IMR-90 (cell line): ENCODE results near the gene THUMPD2. TPM values are rescaled to one million over a fixed set of nuclear protein-coding genes. Genes with fewer than 3 reads are reported as not detected.

Experiments
- ATAC-seq: fragments of 200-7000 bp; cut with Tn5 transposase; 2 replicates; pipeline ENCODE4 v1.9.1; 2020; ENCODE audit warnings: low read depth, mild to moderate bottlenecking, moderate library complexity
- BruUV-seq: library from RNA; stranded (reverse); fragments of 400-500 nt; replicated peaks from 2 replicates; lab custom pipeline; 2021; lab: Mats Ljungman, UMichigan
- CTCF ChIA-PET: fragments of 300-600 bp; formaldehyde crosslinking; extraction: SDS; loops from one replicate; lab custom pipeline; 2021; ENCODE audit warnings: antibody characterized with exemption; lab: Yijun Ruan, JAX
- POLR2A ChIA-PET: fragments of 300-600 bp; sonication (Branson Sonifier 250); formaldehyde crosslinking; loops from one replicate; lab custom pipeline; 2022; ENCODE audit warnings: antibody characterized with exemption; ENCODE audit not compliant: unreplicated experiment; lab: Charles Lee
- DNase-seq: peaks from one replicate; pipeline ENCODE4 v3.0.0; 2013
- H2AFZ ChIP-seq: replicated peaks from 2 replicates; pipeline ENCODE3; 2013; ENCODE audit warnings: low read length, mild to moderate bottlenecking; ENCODE audit not compliant: poor library complexity
- H2AK5ac ChIP-seq: 2 replicates; pipeline ENCODE4 v1.6.1; 2013; ENCODE audit warnings: low read depth, low read length, inconsistent platforms
- H2AK9ac ChIP-seq: replicated peaks from 2 replicates; pipeline ENCODE3; 2013; ENCODE audit warnings: mild to moderate bottlenecking, low read depth, low read length, moderate library complexity; ENCODE audit not compliant: poor library complexity
- H2BK120ac ChIP-seq: 2 replicates; pipeline ENCODE4 v1.6.1; 2013; ENCODE audit warnings: low read depth, low read length, inconsistent platforms
- H2BK15ac ChIP-seq: 3 replicates; pipeline ENCODE4 v1.6.1; 2013; ENCODE audit warnings: low read depth, low read length, inconsistent platforms
- H2BK20ac ChIP-seq: 2 replicates; pipeline ENCODE4 v1.6.1; 2013; ENCODE audit warnings: low read depth, mild to moderate bottlenecking, inconsistent platforms, low read length, moderate library complexity
- H2BK5ac ChIP-seq: 2 replicates; pipeline ENCODE4 v1.6.1; 2013; ENCODE audit warnings: mild to moderate bottlenecking, low read depth, low read length, inconsistent platforms; ENCODE audit not compliant: poor library complexity, severe bottlenecking
- H3K14ac ChIP-seq: replicated peaks from 2 replicates; pipeline ENCODE4 v1.6.1; 2013; ENCODE audit warnings: low read depth, low read length, inconsistent platforms
- H3K18ac ChIP-seq: 2 replicates; pipeline ENCODE4 v1.6.1; 2013; ENCODE audit warnings: low read depth, low read length, control low read depth
- H3K23ac ChIP-seq: 2 replicates; pipeline ENCODE4 v1.6.1; 2013; ENCODE audit warnings: low read depth, low read length, inconsistent platforms
- H3K27ac ChIP-seq: 2 replicates; pipeline ENCODE4 v1.5.1; 2013; ENCODE audit warnings: mild to moderate bottlenecking, control low read depth, low read length; ENCODE audit not compliant: insufficient read depth
- H3K27me3 ChIP-seq: 2 replicates; pipeline ENCODE4 v1.6.1; 2013; ENCODE audit warnings: low read length; ENCODE audit not compliant: control insufficient read depth, insufficient read depth
- H3K36me3 ChIP-seq: 2 replicates; pipeline ENCODE4 v1.6.1; 2013; ENCODE audit warnings: low read length, mixed read lengths; ENCODE audit not compliant: control insufficient read depth, insufficient read depth
- H3K4ac ChIP-seq: 2 replicates; pipeline ENCODE4 v1.6.1; 2013; ENCODE audit warnings: low read depth, low read length, inconsistent platforms
- H3K4me1 ChIP-seq: 2 replicates; pipeline ENCODE4 v1.6.1; 2013; ENCODE audit warnings: low read length, mixed read lengths; ENCODE audit not compliant: control insufficient read depth, insufficient read depth
- H3K4me2 ChIP-seq: 2 replicates; pipeline ENCODE4 v1.6.1; 2013; ENCODE audit warnings: low read depth, mild to moderate bottlenecking, control low read depth, low read length, moderate library complexity
- H3K4me3 ChIP-seq: 2 replicates; pipeline ENCODE4 v1.5.1; 2013; ENCODE audit warnings: low read depth, mild to moderate bottlenecking, control low read depth, low read length, moderate library complexity; ENCODE audit not compliant: insufficient read depth
- H3K56ac ChIP-seq: 2 replicates; pipeline ENCODE4 v1.6.1; 2013; ENCODE audit warnings: low read length, inconsistent platforms; ENCODE audit not compliant: insufficient read depth; ENCODE audit errors: extremely low read depth
- H3K79me1 ChIP-seq, 2 experiments: 2 replicates each; pipeline ENCODE4 v1.6.1; 2013; ENCODE audit warnings: low read length in 2 of 2, inconsistent platforms in 1 of 2, low read depth in 1 of 2
- H3K9ac ChIP-seq: 2 replicates; pipeline ENCODE4 v1.6.1; 2013; ENCODE audit warnings: low read depth, low read length, control low read depth
- H3K9me1 ChIP-seq: 2 replicates; pipeline ENCODE4 v1.6.1; 2013; ENCODE audit warnings: low read length, inconsistent platforms; ENCODE audit not compliant: insufficient read depth
- H3K9me3 ChIP-seq: 2 replicates; pipeline ENCODE4 v1.6.1; 2013; ENCODE audit warnings: low read length; ENCODE audit not compliant: control insufficient read depth, insufficient read depth
- H4K20me1 ChIP-seq: 2 replicates; pipeline ENCODE4 v1.6.1; 2013; ENCODE audit warnings: low read length, inconsistent platforms; ENCODE audit not compliant: insufficient read depth
- H4K5ac ChIP-seq: 2 replicates; pipeline ENCODE4 v1.6.1; 2013; ENCODE audit warnings: mild to moderate bottlenecking, low read depth, low read length, control low read depth
- H4K8ac ChIP-seq, 2 experiments: 2 replicates each; pipeline ENCODE4 v1.6.1; 2013; ENCODE audit warnings: low read depth in 2 of 2, low read length in 2 of 2, control low read depth in 1 of 2, inconsistent platforms in 1 of 2
- H4K91ac ChIP-seq: 2 replicates; pipeline ENCODE4 v1.6.1; 2013; ENCODE audit warnings: low read depth, low read length, inconsistent platforms; ENCODE audit not compliant: insufficient read depth
- BHLHE40 ChIP-seq: fragments of 150-350 bp; IDR thresholded peaks from 2 replicates; pipeline ENCODE4 v1.6.1; 2016; ENCODE audit warnings: mild to moderate bottlenecking, low read depth, low read length
- CEBPB ChIP-seq: IDR thresholded peaks from 2 replicates; pipeline ENCODE4 v1.6.1; 2012; ENCODE audit warnings: low read depth, low read length, improper control_type of control experiment
- CHD1 ChIP-seq: IDR thresholded peaks from 2 replicates; pipeline ENCODE4 v1.6.1; 2012; ENCODE audit warnings: low read depth, low read length, improper control_type of control experiment
- FOS ChIP-seq: fragments of 150-350 bp; IDR thresholded peaks from 2 replicates; pipeline ENCODE4 v1.6.1; 2016; ENCODE audit warnings: low read depth, low read length
- MAFK ChIP-seq: IDR thresholded peaks from 2 replicates; pipeline ENCODE4 v1.6.1; 2012; ENCODE audit warnings: low read depth, low read length, improper control_type of control experiment
- MAZ ChIP-seq: IDR thresholded peaks from 2 replicates; pipeline ENCODE4 v1.6.1; 2012; ENCODE audit warnings: low read depth, mild to moderate bottlenecking, low read length, improper control_type of control experiment, moderate library complexity, borderline replicate concordance
- MXI1 ChIP-seq: IDR thresholded peaks from 2 replicates; pipeline ENCODE4 v1.6.1; 2012; ENCODE audit warnings: low read depth, mild to moderate bottlenecking, low read length, moderate library complexity, borderline replicate concordance
- NFE2L2 ChIP-seq: fragments of 150-350 bp; IDR thresholded peaks from 2 replicates; pipeline ENCODE4 v1.6.1; 2016; ENCODE audit warnings: low read depth, mild to moderate bottlenecking, low read length
- POLR2A ChIP-seq: IDR thresholded peaks from 2 replicates; pipeline ENCODE4 v1.6.1; 2012; ENCODE audit warnings: mild to moderate bottlenecking, low read depth, low read length
- RAD21 ChIP-seq: IDR thresholded peaks from 2 replicates; pipeline ENCODE4 v1.6.1; 2012; ENCODE audit warnings: low read length, improper control_type of control experiment
- RCOR1 ChIP-seq: IDR thresholded peaks from 2 replicates; pipeline ENCODE4 v1.6.1; 2012; ENCODE audit warnings: mild to moderate bottlenecking, low read length, improper control_type of control experiment; ENCODE audit not compliant: insufficient replicate concordance
- RFX5 ChIP-seq: IDR thresholded peaks from 2 replicates; pipeline ENCODE4 v1.8.0; 2012; ENCODE audit warnings: low read depth, mild to moderate bottlenecking, low read length, moderate library complexity
- SMC3 ChIP-seq: fragments of 150-350 bp; IDR thresholded peaks from 2 replicates; pipeline ENCODE4 v1.6.1; 2016; ENCODE audit warnings: low read depth, mild to moderate bottlenecking, antibody characterized with exemption, low read length, moderate library complexity
- WGBS, 2 experiments: methylation state at CpG; one replicate each; pipeline versions ENCODE4 v1.1.5 to v1.1.7; 2013; ENCODE audit warnings: missing lambda C conversion rate in 2 of 2; ENCODE audit not compliant: insufficient read length in 1 of 2; ENCODE audit errors: extremely low coverage in 2 of 2; 5-methylcytosine and 5-hydroxymethylcytosine counted together
- dilution Hi-C: fragments of 300-500 bp; cut with HindIII; formaldehyde crosslinking; loops from one replicate; pipeline ENCODE4 v1.14.3; 2018; ENCODE audit warnings: low sequenced_read_pairs; ENCODE audit not compliant: unreplicated experiment
- in situ Hi-C: fragments of 300-500 bp; cut with MboI; formaldehyde crosslinking; loops from 3 replicates; pipeline ENCODE4 v1.14.3; 2019; ENCODE audit warnings: low sequenced_read_pairs, inconsistent platforms, mixed read lengths
- intact Hi-C: fragments of 100-400 bp; cut with micrococcal nuclease; formaldehyde crosslinking; loops from 2 replicates; pipeline ENCODE4 v1.10.0; 2022
- polyA plus RNA-seq, 3 experiments: library from polyadenylated mRNA; depleted of rRNA; stranded (reverse); fragments of >200 nt; gene quantifications; 2 replicates each; pipeline ENCODE4 v1.2.3, GENCODE V29; 2012; ENCODE audit warnings: low replicate concordance in 1 of 3
- total RNA-seq: library from RNA; depleted of rRNA; stranded (reverse); fragments of >200 nt; gene quantifications from 2 replicates; pipeline ENCODE4 v1.2.3, GENCODE V29; 2012
- TF ChIP-seq, protein P1 (sequence below): fragments of 150-350 bp; IDR thresholded peaks from 2 replicates; pipeline ENCODE4 v1.6.1; 2016; ENCODE audit warnings: low read depth, mild to moderate bottlenecking, low read length, moderate library complexity, borderline replicate concordance
- TF ChIP-seq, protein P2 (sequence below): conservative IDR thresholded peaks from 2 replicates; pipeline ENCODE4 v1.5.1; 2012; ENCODE audit warnings: mild to moderate bottlenecking, low read depth, low read length, improper control_type of control experiment
- TF ChIP-seq, protein P3 (sequence below): fragments of 150-350 bp; IDR thresholded peaks from 2 replicates; pipeline ENCODE4 v1.6.1; 2017; ENCODE audit warnings: mild to moderate bottlenecking, antibody characterized with exemption, low read length, low read depth

Gene THUMPD2
- total and polyA plus RNA-seq, 2 of the 4 experiments (the other 2 are of a cell fraction): 4.8 to 7.0 TPM

DNA sequence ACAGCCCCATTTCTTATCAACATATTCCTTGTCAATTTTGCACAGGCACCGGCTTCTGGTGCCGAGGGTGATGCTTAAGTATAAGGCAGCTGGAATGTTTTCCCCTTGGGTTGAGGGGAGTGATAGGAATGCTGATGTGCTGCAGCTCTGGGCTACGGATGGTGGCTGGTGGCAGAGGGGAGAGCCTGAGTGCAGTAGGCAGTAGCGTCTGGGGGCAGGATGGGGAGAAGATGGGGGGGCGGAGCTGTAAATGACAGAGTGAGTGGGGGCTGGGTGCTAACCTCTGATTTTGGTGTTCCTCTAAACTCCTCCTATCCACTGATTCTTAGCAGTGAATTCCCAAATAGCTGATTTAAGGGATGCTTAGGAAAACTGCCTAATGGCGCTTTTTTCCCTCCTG lies 92.6 kb downstream of the THUMPD2 start:
- no peak overlapping the region for H2AK5ac ChIP-seq
- dilution Hi-C loops: no loop called here
- H3K4me3 ChIP-seq: no peak overlapping the region
- CTCF ChIA-PET: interaction anchor here (0.7 kb wide), 1 partner anchor 92 kb away, joined by 4 read pairs; no protein-coding TSS in a partner anchor
- H4K91ac ChIP-seq: no peak overlapping the region
- H3K18ac ChIP-seq: no peak overlapping the region
- no peak overlapping the region for H2AFZ ChIP-seq
- no peak overlapping the region for H3K4me2 ChIP-seq
- H2AK9ac ChIP-seq: no peak overlapping the region
- H3K79me1 ChIP-seq: no peaks in the 10 kb centered on the region
- no peak overlapping the region for H2BK5ac ChIP-seq
- intact Hi-C loops: no loop called here
- no peak overlapping the region for H2BK120ac ChIP-seq
- no peak overlapping the region for H4K5ac ChIP-seq
- BruUV-seq: no TSS peak
- H3K36me3 ChIP-seq: no peaks in the 10 kb centered on the region
- no peak overlapping the region for H2BK15ac ChIP-seq
- peaks cover 3% of the 10 kb centered on the region; the same call in 1 of the 2 replicates for H3K9me3 ChIP-seq
- 60% methylated on average over 1 of the region's 6 CpGs; no CpG with 5 or more reads in 1 of the 2 experiments for WGBS, 2 experiments
- H4K20me1 ChIP-seq: no peaks in the 10 kb centered on the region
- in situ Hi-C loops: loop anchor here (25.0 kb wide), 1 partner anchor 324 kb away; no protein-coding TSS in a partner anchor
- no peaks in the 10 kb centered on the region for H3K9me1 ChIP-seq
- H3K14ac ChIP-seq: no peak overlapping the region
- no peak overlapping the region for H4K8ac ChIP-seq
- no peaks in the 10 kb centered on the region for H3K4me1 ChIP-seq
- no peak for TF ChIP-seq MXI1
- TF ChIP-seq CEBPB: no peak
- TF ChIP-seq POLR2A: no peak
- no peak for TF ChIP-seq RCOR1
- no peak for TF ChIP-seq RFX5
- TF ChIP-seq, protein P1, sequence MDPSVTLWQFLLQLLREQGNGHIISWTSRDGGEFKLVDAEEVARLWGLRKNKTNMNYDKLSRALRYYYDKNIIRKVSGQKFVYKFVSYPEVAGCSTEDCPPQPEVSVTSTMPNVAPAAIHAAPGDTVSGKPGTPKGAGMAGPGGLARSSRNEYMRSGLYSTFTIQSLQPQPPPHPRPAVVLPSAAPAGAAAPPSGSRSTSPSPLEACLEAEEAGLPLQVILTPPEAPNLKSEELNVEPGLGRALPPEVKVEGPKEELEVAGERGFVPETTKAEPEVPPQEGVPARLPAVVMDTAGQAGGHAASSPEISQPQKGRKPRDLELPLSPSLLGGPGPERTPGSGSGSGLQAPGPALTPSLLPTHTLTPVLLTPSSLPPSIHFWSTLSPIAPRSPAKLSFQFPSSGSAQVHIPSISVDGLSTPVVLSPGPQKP: no peak
- TF ChIP-seq, protein P2, sequence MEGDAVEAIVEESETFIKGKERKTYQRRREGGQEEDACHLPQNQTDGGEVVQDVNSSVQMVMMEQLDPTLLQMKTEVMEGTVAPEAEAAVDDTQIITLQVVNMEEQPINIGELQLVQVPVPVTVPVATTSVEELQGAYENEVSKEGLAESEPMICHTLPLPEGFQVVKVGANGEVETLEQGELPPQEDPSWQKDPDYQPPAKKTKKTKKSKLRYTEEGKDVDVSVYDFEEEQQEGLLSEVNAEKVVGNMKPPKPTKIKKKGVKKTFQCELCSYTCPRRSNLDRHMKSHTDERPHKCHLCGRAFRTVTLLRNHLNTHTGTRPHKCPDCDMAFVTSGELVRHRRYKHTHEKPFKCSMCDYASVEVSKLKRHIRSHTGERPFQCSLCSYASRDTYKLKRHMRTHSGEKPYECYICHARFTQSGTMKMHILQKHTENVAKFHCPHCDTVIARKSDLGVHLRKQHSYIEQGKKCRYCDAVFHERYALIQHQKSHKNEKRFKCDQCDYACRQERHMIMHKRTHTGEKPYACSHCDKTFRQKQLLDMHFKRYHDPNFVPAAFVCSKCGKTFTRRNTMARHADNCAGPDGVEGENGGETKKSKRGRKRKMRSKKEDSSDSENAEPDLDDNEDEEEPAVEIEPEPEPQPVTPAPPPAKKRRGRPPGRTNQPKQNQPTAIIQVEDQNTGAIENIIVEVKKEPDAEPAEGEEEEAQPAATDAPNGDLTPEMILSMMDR: no peak
- no peak for TF ChIP-seq MAFK
- TF ChIP-seq CHD1: no peak
- TF ChIP-seq NFE2L2: no peak
- no peak for TF ChIP-seq MAZ
- no peak for TF ChIP-seq FOS
- no peak for TF ChIP-seq SMC3
- no peak for TF ChIP-seq RAD21
- TF ChIP-seq, protein P3, sequence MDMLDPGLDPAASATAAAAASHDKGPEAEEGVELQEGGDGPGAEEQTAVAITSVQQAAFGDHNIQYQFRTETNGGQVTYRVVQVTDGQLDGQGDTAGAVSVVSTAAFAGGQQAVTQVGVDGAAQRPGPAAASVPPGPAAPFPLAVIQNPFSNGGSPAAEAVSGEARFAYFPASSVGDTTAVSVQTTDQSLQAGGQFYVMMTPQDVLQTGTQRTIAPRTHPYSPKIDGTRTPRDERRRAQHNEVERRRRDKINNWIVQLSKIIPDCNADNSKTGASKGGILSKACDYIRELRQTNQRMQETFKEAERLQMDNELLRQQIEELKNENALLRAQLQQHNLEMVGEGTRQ: no peak
- TF ChIP-seq BHLHE40: no peak
- H3K27ac ChIP-seq: no peak overlapping the region
- H2BK20ac ChIP-seq: no peak overlapping the region
- POLR2A ChIA-PET: no interaction called here
- no peak overlapping the region for H3K4ac ChIP-seq
- no peak overlapping the region for H3K23ac ChIP-seq
- 0 out of 2 replicates have a peak, but pooled peaks cover 3% of the 10 kb centered on the region for H3K27me3 ChIP-seq
- ATAC-seq (no peak), DNase-seq (no peak)
- no peak overlapping the region for H3K9ac ChIP-seq
- H3K56ac ChIP-seq: no peak overlapping the region
